ENCODE measurements around the gene RAB24.

The RAB24 gene

DNA sequence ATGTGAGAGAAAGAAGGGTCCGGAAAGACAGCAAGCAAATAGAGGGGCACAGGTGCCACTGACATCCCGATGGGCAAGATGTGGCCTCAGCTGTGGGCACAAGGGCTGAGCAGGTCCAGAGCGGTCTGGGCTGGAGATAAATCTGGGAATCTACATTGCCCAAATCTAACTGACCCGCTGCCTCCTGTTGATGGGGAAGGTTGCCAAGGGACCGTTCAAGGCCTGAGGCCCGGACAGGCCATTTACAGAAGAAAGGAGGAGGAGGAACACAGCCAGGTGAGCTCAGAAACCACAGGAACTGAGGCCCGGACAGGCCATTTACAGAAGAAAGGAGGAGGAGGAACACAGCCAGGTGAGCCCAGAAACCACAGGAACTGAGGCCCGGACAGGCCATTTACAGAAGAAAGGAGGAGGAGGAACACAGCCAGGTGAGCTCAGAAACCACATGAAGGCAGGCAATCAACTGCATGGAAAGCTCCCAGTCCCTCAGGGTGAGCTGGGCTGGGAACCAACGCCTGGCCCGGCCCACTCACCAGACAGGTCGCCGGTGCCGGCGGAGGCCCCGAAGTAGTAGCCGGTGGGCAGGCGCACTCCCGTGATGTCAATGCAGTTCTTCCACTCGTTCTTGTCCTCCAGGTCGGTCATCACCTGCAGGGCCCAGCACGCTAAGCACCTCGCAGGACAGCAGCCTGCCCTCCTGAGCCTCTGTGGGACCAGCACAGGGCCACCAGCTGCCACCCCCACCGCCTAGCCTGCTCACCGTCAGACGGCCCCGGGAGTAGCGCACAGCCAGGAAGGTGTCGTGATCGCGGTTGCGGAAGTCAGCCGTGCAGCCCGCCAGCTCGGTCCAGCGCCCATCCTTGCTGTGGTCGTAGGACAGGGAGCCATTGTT, 33.3 kb upstream of the RAB24 start:
- no peak for TF ChIP-seq CTCF (IDR thresholded peaks at IDR 0.05; ENCODE audit: low read length, missing control alignments)
- H3K4me3 ChIP-seq (replicated peaks; ENCODE audit: low read depth, low read length), result no peak overlapping the region
- DNase-seq (ENCODE audit: low read depth), result no peak

GRCh38 chr5:177336112-177336511, 32.6 kb upstream of the RAB24 start:
- no peak overlapping the region for H3K4me3 ChIP-seq (replicated peaks; ENCODE audit: low read depth, low read length)
- TF ChIP-seq CTCF (IDR thresholded peaks at IDR 0.05; ENCODE audit: low read length, missing control alignments), result peak; percentile 23
- DNase-seq (ENCODE audit: low read depth), result peak; percentile 15

- DNase-seq (ENCODE audit: low read depth), result no peak
- H3K4me3 ChIP-seq (replicated peaks; ENCODE audit: low read depth, low read length), result no peak overlapping the region
- no peak for TF ChIP-seq CTCF (IDR thresholded peaks at IDR 0.05; ENCODE audit: low read length, missing control alignments)
Measured at GRCh38 chr5:177335701-177336065, 32.2 kb upstream of the RAB24 start.

GRCh38 chr5:177334781-177335700, 31.5 kb upstream of the RAB24 start:
- no peak for DNase-seq (ENCODE audit: low read depth)
- no peak for TF ChIP-seq CTCF (IDR thresholded peaks at IDR 0.05; ENCODE audit: low read length, missing control alignments)
- no peak overlapping the region for H3K4me3 ChIP-seq (replicated peaks; ENCODE audit: low read depth, low read length)

GRCh38 chr5:177334155-177334551, 30.6 kb upstream of the RAB24 start:
- no peak overlapping the region for H3K4me3 ChIP-seq (replicated peaks; ENCODE audit: low read depth, low read length)
- DNase-seq (ENCODE audit: low read depth), result no peak
- TF ChIP-seq CTCF (IDR thresholded peaks at IDR 0.05; ENCODE audit: low read length, missing control alignments), result no peak

DNA sequence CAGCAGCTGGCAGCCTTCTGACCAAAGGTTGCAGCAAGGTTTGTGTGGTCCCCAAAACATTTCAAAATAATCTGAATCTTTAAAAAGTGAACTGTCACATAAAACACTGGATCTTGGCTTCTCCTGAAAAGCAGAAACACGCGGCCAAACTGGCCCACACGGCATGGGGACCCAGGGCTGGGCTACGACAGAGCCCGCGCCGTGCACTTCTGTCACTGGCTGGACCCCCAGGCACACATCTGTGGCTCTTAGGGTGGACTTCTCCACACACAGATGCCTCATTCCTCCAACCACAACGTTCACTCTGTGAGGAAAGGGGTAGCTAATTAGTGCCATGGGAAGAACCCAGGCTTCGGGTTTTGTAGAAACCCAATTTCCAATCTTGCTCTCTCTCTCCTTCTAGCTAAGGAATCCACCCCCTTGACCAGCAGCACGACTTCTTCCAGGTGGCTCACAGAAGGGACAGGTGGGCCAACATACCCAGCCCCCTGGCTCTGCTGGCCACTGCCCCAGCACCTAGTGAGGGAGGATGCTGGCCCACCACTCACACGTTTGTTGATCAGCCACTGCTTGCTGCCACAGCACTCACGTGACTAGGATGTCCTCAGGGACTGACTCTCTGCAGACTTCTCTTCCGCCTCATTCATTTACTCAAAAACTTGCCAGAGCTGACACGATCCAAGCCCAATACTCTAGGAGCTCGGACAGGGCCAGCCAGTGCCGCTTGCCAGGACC, 30.1 kb upstream of the RAB24 start:
- TF ChIP-seq CTCF (IDR thresholded peaks at IDR 0.05; ENCODE audit: low read length, missing control alignments), result no peak
- H3K4me3 ChIP-seq (replicated peaks; ENCODE audit: low read depth, low read length), result no peak overlapping the region
- DNase-seq (ENCODE audit: low read depth), result no peak
